ENCODE data around the gene GPANK1.

The GPANK1 gene

DNA sequence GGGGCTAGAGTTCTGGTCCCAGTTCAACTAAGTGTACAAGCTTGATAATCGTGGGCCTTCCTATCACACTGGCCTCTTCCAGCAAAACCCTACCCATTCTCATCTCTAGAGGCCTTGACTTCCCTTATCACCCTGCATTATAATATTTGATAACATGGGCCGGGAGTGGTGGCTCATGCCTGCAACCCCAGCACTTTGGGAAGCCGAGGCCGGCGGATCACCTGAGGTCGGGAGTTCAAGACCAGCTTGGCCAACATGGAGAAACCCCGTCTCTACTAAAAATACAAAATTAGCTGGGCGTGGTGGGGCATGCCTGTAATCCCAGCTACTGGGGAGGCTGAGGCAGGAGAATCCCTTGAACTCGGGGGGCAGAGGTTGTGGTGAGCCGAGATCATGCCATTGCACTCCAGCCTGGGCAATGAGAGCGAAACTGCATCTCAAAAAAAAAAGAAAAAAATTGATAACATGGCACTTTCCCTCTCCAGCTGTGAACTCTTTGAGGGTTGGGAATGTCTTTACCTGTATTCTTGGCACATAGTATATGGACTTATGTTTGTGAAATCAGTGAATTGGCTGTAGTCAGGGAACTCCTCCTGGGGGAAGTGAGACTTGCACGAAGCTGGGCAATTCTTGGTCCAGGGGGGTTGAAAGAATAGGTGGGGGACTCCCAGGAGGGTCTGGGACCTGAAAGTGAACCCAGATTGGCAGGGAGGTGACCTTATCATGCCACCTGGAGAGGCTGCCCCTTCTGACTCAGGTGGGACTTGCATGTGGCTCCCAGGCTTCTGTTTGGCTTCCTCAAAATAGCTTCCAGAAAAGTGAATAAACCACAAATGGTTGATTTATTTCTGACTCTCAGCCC lies 3.3 kb downstream of the GPANK1 start:
- no peak for DNase-seq

DNA sequence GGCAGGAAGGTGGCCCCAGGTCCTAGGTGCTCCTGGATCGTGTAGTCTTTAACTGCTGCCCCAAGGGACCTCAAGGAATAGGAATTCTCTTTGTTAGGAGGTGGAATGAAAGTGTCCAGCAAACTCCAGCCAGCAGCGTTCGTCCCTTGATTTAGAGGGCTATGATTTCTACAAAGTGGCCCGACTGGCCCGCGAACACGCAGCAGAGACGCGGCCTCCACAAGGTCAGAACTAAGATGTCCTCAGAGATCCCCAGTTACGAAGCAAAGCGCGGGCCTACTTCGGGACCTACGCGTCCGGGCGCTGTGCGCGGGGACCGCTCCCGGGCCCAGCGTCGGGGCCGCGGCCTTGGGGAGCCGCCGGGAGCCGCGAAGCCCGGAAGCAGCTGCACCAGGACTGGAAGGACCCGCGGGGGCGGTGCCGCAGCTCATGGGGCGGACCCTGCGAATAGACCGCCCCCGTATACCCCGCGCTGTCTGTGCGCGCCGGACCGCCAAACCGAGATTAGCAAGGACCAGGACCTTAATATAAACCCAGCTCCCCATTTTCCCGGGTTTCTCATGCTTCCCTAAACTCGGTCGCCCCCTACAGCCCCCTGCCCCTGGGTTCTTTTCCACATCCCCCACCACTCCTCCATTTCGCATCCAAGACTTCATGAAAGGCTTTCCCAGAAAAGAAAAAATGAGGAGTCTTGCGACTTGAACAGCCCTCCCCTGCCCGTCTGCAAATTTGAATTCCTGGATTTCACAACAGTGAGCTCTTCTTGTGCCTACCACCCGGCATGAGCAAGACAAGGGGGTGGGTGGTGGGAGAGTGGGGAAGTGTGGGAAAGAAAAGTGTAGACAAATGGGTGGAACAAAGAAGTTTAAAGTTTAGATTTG lies 4.2 kb downstream of the GPANK1 start, which contains the start of gene C6orf47:
Gene C6orf47 (minus strand): TSS at position 398 of the 881 bp plus-strand sequence. CDS start 831 bp downstream, outside the sequence.
- peak; percentile 62 for DNase-seq

DNA sequence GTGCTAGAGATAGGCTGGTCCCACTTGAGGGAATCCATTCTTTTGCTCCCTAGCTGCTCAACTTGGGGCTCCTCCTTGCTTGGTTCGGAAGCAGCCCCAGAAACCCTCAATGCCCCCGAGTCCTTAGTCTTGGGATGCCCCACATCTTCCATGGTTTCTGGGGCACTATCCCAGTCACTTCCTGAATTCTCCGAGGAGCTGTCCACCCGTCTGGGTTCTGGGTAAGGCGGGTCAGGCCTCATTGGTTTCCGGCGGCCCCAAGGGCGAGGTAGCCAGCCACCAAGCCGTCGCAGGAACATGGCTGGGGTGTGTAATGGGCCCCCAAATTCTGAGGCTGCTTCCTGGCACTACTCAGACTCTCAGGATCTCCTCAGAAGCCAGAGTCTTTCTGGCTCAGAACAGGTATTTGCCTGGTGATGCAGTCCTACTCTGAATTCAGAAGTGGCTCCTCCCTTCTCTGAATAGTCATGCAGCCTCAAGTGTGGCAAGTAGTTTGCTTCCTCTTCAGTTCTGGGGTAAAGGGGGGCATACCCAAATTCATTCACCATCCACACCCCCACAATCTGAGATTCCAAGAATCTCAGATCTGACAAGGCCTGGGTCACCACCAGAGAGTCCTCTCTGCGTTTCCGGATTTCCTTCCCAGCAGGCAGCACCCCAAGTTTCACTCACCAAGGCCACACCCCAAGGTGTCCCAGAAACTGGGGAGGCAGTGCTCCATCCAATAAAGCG lies 5.0 kb downstream of the GPANK1 start:
- no peak for DNase-seq

DNA sequence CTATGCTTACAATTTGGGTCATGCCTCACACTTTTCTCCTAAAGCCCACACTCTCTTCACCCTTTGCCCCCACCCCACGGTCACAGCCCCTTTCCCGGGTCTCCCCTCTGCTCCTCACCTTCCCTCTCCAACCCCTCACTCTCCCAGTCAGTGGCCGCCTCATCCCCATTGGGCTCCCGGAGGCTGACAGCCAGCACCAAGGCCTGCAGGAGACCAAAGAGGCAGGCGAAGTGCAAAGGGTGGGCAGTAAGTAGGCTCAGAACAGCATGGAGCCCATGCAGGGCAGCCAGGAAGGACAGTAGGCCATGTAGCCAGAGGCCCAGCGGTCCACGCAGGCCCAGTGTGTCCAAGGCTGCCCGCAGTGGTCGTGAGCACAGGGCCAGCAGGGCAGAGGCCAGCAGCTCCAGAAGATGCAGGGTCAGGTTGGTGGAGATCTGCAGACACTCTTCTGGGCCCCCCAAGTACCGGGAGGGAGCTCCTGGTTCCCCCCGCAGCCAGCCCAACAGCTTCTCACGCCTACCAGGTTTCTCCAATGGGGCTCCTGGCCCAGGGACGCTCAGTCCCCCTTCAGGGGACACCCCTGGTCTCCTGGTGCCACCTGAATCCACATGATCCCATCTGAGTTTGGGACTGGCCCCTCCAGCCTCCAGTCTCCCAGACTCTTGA lies 5.7 kb downstream of the GPANK1 start:
- no peak for DNase-seq

DNA sequence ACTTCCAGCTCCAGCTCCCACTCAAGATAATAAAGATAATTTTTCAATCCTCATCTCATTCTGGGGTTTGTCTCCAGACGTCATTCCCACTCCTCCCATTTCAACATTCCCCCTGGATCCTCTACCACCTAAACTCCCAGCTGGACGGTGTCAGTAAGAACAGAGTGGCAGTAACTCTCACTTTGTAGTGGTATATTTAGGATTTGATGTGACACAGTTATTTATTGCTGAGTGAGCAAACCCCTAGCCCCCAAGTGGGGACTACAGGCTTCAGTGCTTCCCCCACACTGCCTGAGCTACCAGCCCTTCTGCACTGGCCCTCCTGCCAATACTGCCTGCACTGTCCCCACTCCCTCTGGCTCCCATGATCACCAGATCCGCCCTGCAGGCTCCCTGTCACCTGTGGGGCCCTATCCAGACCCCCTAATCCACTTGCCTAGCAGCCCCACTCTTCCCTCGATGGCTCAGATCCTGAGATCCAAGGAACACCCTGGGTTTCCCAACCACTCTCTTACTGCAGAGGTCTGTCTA lies 6.6 kb downstream of the GPANK1 start:
- no peak for DNase-seq

DNA sequence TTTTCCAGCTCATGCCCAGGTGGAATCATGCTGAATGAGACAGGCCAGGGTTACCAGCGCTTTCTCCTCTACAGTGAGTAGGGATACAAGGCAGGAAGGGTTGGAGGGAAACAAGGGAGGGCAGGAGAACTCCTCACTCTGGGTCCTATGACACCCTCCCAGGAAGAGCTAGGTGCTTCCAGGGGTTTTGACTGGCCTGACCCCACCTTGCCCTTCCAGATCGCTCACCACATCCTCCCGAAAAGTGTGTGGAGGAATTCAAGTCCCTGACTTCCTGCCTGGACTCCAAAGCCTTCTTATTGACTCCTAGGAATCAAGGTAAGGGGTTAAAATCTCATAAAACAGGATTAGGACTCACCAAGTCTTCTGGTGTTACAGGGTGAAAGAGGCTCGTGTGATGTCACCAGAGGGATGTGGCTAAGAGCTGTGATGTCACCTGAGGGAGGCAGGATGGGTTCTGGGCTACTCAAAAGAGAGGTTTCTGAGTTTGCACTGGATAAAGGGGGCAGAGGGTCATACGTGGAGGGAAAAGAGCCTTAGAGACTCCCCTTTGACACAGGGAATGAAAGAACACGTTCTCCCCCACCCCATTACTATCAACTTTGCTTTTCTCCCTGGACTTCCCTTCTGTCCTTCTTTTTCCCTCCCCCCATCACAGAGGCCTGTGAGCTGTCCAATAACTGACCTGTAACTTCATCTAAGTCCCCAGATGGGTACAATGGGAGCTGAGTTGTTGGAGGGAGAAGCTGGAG lies 7.2 kb downstream of the GPANK1 start:
- DNase-seq: no peak

DNA sequence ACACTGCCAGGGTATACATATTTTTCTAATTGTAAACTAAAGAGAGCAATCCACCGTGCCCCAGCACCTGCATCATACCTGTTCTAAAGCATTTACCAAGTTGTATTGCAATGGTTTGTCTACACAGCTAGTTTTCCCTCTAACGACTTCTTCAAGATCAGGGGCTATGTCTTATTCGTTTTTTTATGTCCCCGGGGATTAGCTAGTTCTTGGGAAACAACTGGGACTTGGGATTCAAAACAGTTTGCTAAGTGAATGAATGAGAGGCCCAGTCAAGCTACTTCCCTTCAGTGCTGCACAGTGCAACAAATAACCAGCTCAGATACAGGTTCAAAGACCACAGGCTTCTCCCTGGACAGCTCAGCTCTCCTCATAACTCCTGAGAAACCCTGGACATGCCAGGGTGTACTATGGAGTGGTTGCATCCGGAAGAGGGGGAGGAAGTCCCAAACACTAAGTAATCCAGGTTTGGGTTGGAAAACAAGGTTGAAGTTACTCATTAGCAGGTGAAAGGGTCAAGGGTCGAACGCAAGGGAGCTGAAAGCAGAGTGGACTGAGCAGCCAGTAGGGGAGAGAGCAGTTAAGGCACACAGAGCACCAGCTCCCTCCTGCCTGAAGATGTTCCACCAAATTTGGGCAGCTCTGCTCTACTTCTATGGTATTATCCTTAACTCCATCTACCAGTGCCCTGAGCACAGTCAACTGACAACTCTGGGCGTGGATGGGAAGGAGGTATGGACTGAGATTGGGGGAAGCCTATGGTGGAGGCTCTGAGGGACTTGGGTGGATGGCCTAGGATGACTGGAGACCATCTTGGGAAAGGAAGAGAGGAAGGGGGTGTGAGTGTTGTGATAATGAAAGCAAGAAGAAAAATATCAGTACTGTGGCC lies 9.2 kb downstream of the GPANK1 start, which contains the start of gene APOM:
Gene APOM (plus strand): TSS at position 546 of the 889 bp plus-strand sequence. CDS start 73 bp downstream, at position 619.
- DNase-seq: no peak

DNA sequence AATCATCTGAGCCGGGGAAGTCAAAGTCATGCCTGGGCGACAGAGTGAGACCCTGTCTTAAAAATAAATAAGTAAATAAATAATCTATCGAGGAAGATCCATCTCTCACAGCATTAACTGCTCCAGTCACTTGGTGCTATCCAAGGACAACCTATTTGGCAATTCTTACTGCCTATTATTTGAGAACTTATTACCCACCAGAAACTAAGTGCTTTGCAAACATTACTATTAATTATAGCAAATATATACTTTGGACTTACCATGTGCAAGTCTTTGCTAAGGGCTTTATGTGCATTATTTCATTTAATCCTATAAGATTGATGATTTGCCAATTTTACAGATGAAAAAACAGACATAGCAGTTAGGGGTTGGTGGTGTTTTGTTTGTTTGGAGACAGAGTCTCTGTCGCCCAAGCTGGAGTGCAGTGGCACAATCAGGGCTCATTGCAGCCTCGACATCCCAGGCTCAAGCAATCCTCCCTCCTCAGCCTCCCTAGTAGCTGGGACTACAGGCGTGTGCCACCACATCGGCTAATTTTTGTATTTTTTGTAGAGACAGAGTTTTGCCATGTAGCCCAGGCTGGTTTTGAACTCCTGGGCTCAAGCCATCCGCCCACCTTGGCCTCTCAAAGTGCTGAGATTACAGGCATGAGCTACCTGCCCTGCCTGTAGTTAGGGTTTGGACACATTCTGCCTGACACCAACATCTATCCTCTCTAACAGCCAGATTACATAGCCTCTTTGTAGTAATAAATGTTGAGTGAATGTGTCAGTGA lies 10.0 kb downstream of the GPANK1 start:
- no peak for DNase-seq

DNA sequence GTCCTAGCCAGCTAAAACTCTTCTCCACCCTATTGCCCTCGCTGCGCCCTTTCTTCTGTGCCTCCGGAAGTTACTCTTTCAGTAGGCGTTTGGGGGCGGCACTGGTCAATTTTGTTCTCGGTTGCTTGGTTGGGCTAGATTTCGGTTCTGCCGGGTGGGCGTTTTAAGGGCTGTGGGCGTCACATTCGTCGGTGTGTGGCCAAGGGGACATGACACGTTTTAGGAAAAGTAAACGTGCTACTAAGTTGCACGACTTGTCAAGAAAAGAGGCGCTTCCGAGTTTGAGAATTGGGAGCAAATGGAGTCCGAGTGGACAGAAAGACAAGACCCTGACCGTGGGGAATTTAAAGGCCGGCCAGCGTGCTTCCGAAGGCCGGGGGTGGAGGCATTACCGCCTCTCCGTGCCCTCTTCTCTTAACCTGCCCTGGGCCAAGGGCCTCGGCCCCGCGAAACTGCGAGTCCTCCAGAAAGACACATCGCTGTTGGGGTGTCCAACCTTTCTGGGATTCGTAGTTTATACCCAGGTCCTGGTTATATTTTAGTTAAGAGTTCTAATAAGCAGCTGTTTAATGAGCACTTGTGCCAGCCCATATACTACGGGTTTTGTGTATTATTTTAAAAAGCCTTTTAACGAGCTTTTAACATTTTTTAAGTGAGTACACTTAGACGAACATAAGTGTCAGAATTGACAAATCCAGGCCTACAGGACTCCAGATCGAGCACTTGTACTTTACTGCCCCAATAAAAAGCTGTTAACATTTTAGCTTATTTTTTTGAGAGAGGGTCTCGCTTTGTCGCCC lies 11.7 kb downstream of the GPANK1 start:
- DNase-seq: no peak

DNA sequence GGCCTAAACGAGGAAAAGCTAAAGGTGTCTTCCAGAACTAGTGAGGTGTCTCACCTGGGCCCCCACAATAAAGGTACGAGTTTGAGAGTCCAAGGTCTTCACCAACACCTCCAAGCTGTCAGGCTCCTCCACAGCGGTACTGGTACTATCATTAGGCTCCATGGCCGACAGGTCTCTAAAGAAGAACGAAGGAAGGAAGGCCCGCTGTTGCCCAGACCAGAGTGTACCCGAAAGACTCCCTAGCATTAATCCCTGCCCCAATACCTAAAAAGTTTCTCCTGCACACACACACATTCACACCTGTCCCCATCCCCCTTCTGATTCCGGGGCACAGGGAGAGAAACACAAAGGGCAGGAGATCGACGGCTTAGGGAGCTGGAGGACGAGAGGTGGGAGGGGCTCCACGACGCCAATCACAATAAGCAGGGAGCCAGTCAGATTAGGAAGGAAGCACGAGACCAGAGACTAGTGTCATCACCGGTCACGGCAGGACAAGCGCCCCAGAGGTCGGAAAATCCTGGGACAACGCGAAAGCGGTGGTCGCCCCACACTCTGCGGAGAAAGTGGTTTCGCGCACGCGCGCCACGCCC lies 13.1 kb downstream of the GPANK1 start:
- no peak for DNase-seq

DNA sequence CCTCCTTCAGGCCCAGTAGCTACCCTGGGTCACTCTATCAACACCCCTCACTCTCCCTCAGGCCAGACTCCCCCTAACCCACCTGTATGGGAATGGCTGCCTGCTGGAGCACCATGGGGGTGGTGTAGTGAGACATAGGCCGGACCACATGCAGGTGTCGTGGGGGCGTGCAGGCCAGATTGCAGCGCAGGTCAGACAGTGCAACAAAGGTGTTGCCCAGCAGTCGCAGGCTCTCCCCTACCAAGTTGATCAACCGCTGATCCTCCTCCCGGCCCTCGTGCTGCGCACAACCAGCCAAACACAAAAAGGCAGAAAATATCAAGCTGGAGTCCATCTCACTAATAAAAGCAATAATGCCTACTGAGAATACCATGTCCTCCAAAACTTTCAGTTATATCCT lies 19.5 kb downstream of the GPANK1 start:
- no peak for DNase-seq

DNA sequence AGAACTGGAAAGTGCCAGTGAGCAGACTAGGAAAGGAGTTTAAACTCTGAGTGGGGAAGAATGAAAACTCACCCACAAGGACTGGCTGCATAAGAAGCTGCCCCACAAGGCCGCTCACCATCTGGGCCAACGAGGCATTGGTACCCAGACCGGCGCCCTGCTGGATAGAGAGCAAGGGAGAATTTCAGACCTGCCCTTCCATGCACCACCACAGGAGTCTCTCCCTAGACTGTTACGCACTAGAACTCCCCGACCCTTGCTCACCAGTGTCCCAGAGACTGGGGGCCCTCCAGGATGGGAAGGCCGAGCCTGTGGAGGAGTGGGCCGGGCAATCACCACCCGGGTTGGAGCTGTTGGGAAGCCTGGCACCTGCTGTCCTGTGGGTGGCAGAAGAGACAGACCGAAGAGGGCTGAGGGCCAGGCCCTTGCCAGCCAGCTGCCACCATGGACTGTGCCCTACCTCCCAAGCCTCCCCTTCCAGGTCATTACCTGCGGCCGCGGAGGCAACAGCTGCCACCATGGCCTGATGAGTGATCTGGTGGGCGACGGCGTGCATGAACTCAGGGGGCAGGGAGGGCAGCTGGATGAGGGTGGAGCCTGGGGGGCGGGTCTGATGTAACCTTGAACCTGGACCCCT lies 20.9 kb downstream of the GPANK1 start:
- no peak for DNase-seq

DNA sequence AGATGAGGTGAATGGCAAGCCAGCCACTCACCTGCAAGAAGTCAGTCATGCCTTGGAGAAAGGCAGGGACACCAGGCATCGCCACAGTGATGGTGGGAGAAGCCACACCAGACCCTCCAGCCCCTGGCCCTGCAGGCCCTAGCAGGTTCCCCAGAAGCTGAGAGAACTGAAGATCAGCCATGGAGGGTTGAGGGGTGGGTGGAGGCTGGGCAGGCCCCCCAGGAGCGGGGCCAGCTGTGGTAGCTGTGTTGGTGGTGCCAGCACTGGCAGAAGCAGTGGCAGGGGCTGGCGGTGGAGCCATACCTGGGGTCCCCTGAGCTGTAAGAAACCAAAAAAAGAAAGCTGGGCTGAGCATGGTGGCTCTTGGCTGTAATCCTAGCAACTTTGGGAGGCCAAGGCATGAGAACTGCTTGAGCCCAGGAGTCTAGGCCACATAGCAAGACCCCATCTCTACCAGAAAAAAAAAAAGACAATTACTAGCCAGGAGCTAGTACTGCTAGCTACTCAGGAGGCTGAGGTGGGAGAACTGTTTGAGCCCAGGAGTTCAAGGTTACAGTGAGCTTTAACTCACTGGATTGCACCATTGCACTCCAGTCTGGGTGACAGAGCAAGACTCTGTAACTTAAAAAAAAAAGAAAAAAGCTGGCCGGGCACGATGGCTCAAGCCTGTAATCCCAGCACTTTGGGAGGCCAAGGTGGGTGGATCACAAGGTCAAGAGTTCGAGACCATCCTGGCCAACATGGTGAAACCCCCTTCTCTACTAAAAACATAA lies 21.8 kb downstream of the GPANK1 start:
- DNase-seq: no peak

DNA sequence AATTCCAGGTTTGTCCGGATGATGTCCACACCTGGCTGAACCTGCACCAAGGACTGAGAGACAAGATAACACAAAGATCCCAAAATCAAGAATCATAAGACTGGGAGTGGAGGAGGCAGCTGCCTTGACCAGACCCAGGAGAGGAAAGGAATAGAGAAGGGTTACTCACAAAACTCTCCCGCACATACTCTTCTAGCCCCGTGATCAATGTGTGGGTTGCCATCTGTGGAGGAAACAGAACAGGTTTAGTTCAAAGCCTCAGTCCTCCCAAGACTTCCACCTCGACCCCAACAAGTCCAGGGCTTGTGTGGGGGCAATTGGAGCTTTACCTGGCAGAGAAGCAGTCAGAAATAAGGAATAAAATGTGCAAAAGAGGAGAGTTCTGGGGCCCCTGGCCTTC lies 23.4 kb downstream of the GPANK1 start:
- DNase-seq: no peak

DNA sequence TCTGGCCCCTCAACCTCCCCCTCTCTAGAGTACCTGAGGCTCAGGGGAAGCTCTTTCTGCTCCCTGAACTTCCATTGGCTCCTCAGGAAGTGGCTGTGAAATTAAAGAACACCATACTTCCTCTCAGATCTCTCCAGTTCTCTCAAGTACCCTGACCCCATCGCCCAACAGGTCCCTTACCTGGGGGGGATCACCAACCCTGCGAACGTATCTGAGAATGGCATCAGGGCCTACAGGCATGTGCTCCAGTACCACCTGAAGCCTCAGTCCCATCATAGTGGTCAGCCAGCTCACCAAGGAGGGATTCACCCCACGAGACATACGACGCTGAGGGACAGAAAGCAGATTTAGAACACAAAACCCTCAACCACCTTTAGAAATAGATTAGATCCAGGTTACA lies 24.2 kb downstream of the GPANK1 start:
- DNase-seq: no peak

DNA sequence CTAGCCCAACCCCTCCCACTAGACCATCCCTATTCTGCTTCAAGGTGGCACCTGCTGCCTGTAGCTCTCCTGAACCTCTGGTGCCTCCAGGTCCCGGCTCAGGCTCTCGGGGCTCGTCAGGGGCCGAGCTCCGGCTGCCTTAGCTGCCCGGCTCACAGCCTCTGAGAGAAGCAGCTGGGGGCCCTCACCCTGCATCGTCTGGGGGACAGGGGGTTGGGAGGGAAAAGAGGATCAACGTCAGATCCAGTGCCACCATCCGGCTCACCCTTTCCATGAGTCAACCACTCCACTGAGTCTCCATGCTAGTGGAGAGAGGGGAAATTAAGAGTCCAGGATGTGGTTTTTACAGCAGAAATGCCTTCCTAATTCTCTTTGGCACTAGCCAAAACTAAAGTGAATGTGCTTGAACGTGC lies 25.3 kb downstream of the GPANK1 start:
- no peak for DNase-seq

DNA sequence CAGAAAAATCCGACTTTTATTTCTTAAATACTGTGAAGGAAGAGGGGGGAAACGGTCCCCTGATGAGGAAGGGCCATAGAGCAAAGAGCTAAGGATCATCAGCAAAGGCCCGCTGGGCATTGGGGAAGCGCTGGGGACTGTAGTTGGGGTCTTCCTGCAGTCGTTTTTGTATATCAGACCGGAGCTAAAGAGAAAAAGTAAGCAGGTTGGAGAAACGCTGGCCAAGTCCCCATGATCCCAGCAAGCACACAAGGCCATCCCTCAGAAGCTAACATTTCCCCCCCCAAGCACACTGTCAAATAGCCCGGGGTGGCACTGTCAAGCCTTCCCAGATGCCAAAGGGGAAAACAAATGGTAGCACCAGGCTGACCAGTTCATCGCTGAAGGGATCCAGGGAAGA lies 25.8 kb downstream of the GPANK1 start:
- no peak for DNase-seq
